HCT116 (cell line): ENCODE data around the gene SH3RF2. TPM values are rescaled to one million over a fixed set of nuclear protein-coding genes. Genes with fewer than 3 reads are reported as not detected.

Experiments
- ATAC-seq: fragments of 200-7000 bp; cut with Tn5 transposase; 2 replicates; pipeline ENCODE4 v1.9.1; 2020; ENCODE audit warnings: mild to moderate bottlenecking, moderate library complexity
- BruUV-seq: library from RNA; stranded (reverse); fragments of 400-500 nt; replicated peaks from 2 replicates; lab custom pipeline; 2021; lab: Mats Ljungman, UMichigan
- CTCF ChIA-PET: fragments of 300-600 bp; sonication (Branson Sonifier 250); formaldehyde crosslinking; loops from one replicate; lab custom pipeline; 2021; ENCODE audit warnings: antibody characterized with exemption; lab: Charles Lee
- POLR2A ChIA-PET: fragments of 300-600, 350-600 bp; sonication (Branson Sonifier 250); formaldehyde crosslinking; loops from one replicate; lab custom pipeline; 2021; ENCODE audit warnings: antibody characterized with exemption; lab: Charles Lee
- RAD21 ChIA-PET, 2 experiments: fragments of 300-600 bp; sonication (Branson Sonifier 250); formaldehyde crosslinking; loops; one replicate each; lab custom pipeline; 2023; ENCODE audit warnings: low total read pairs in 2 of 2; ENCODE audit not compliant: uncharacterized antibody in 2 of 2, unreplicated experiment in 2 of 2, low non-redundant PET in 1 of 2; lab: Charles Lee
- DNase-seq: peaks from one replicate; pipeline ENCODE4 v3.0.0-alpha.2; 2010; ENCODE audit warnings: low read depth, low spot score
- H2AFZ ChIP-seq: fragments of 200-600 bp; shearing (Covaris generic), sonication (generic); 2 replicates; pipeline ENCODE4 v1.6.1; 2017; ENCODE audit warnings: low read depth, mixed run types, mixed read lengths, antibody characterized with exemption, low read length; ENCODE audit not compliant: poor library complexity, severe bottlenecking
- H3K27ac ChIP-seq: 2 replicates; pipeline ENCODE4 v1.5.1; 2012; ENCODE audit warnings: low read depth, low read length
- H3K27me3 ChIP-seq: fragments of 200-600 bp; sonication (generic); 2 replicates; pipeline ENCODE4 v1.6.1; 2016; ENCODE audit warnings: mixed run types, low read length, mixed read lengths; ENCODE audit not compliant: insufficient read depth
- H3K36me3 ChIP-seq, 2 experiments: fragments of 200-500 bp in 1 of 2; fragments of 200-600 bp in 1 of 2; sonication (Bioruptor generic) in 1 of 2; sonication (generic) in 1 of 2; 2 replicates each; pipeline versions ENCODE4 v1.5.1 to v1.6.1; 2014 to 2016; ENCODE audit warnings: low read length in 2 of 2, inconsistent platforms in 1 of 2, mixed read lengths in 1 of 2, mixed run types in 1 of 2; ENCODE audit not compliant: insufficient read depth in 2 of 2, control insufficient read depth in 1 of 2
- H3K4me1 ChIP-seq, 2 experiments: fragments of 200-600 bp in 1 of 2; sonication (generic) in 1 of 2; 2 replicates each; pipeline versions ENCODE4 v1.5.1 to v1.6.1; 2012 to 2017; ENCODE audit warnings: low read length in 2 of 2, inconsistent platforms in 1 of 2, mild to moderate bottlenecking in 1 of 2, mixed read lengths in 1 of 2, mixed run types in 1 of 2, moderate library complexity in 1 of 2; ENCODE audit not compliant: insufficient read depth in 2 of 2, control insufficient read depth in 1 of 2
- H3K4me2 ChIP-seq: fragments of 200-600 bp; sonication (generic); 2 replicates; pipeline ENCODE4 v1.6.1; 2017; ENCODE audit warnings: mixed run types, low read length, mixed read lengths
- H3K4me3 ChIP-seq, 2 experiments: fragments of 200-600 bp in 1 of 2; sonication (generic) in 1 of 2; replicated peaks in 1 of 2; 2 replicates each; pipeline ENCODE4 v1.5.1; 2011 to 2016; ENCODE audit warnings: low read length in 2 of 2, control low read depth in 1 of 2, low read depth in 1 of 2, mild to moderate bottlenecking in 1 of 2, mixed read lengths in 1 of 2, mixed run types in 1 of 2
- H3K79me2 ChIP-seq: fragments of 200-600 bp; sonication (generic); 2 replicates; pipeline ENCODE4 v1.6.1; 2017; ENCODE audit warnings: mild to moderate bottlenecking, mixed run types, low read length, moderate library complexity, mixed read lengths; ENCODE audit not compliant: insufficient read depth
- H3K9ac ChIP-seq: fragments of 200-600 bp; sonication (generic); 2 replicates; pipeline ENCODE4 v1.6.1; 2016; ENCODE audit warnings: low read length, mixed read lengths
- H3K9me2 ChIP-seq: fragments of 200-600 bp; sonication (generic), shearing (Covaris generic); 2 replicates; pipeline ENCODE4 v1.6.1; 2017; ENCODE audit warnings: mixed run types, mild to moderate bottlenecking, moderate library complexity; ENCODE audit not compliant: insufficient read depth
- H3K9me3 ChIP-seq, 2 experiments: fragments of 200-500 bp in 1 of 2; fragments of 200-600 bp in 1 of 2; sonication (Bioruptor generic) in 1 of 2; sonication (generic) in 1 of 2; 2 replicates each; pipeline ENCODE4 v1.6.1; 2014 to 2017; ENCODE audit warnings: low read length in 2 of 2, mixed read lengths in 2 of 2, inconsistent platforms in 1 of 2, low read depth in 1 of 2, mild to moderate bottlenecking in 1 of 2, mixed run types in 1 of 2, moderate library complexity in 1 of 2; ENCODE audit not compliant: control insufficient read depth in 1 of 2, insufficient read depth in 1 of 2
- H4K20me1 ChIP-seq: fragments of 200-600 bp; sonication (generic), shearing (Covaris generic); 2 replicates; pipeline ENCODE4 v1.6.1; 2017; ENCODE audit warnings: mixed run types, mild to moderate bottlenecking, moderate library complexity; ENCODE audit not compliant: insufficient read depth
- CBX3 ChIP-seq: IDR thresholded peaks from 2 replicates; pipeline ENCODE4 v1.6.1; 2012; ENCODE audit warnings: low read depth
- CEBPB ChIP-seq: IDR thresholded peaks from 2 replicates; pipeline ENCODE4 v1.6.1; 2012; ENCODE audit warnings: low read depth
- CTCF ChIP-seq, 3 experiments: fragments of 200-600 bp in 1 of 3; sonication (generic) in 1 of 3; IDR thresholded peaks in 2 of 3; conservative IDR thresholded peaks in 1 of 3; 2 replicates each; pipeline ENCODE4 v1.5.1; 2012 to 2017; ENCODE audit warnings: low read depth in 2 of 3, low read length in 2 of 3, antibody characterized with exemption in 1 of 3, borderline replicate concordance in 1 of 3, control low read depth in 1 of 3, mild to moderate bottlenecking in 1 of 3, mixed read lengths in 1 of 3, mixed run types in 1 of 3, moderate library complexity in 1 of 3; ENCODE audit not compliant: insufficient read depth in 1 of 3
- EGR1 ChIP-seq: IDR thresholded peaks from 2 replicates; pipeline ENCODE4 v1.6.1; 2012; ENCODE audit warnings: low read depth
- ELF1 ChIP-seq: IDR thresholded peaks from 2 replicates; pipeline ENCODE4 v1.6.1; 2012; ENCODE audit warnings: low read depth, borderline replicate concordance
- EZH2 ChIP-seq: fragments of 200-600 bp; sonication (generic); IDR thresholded peaks from 2 replicates; pipeline ENCODE4 v1.6.1; 2017; ENCODE audit warnings: antibody characterized with exemption, mixed run types
- EZH2phosphoT487 ChIP-seq: fragments of 200-600 bp; IDR thresholded peaks from 2 replicates; pipeline ENCODE4 v1.6.1; 2018; ENCODE audit warnings: antibody characterized with exemption, borderline replicate concordance
- FOSL1 ChIP-seq: IDR thresholded peaks from 2 replicates; pipeline ENCODE4 v1.6.1; 2012; ENCODE audit warnings: low read depth
- JUND ChIP-seq: IDR thresholded peaks from 2 replicates; pipeline ENCODE4 v1.6.1; 2012
- MAX ChIP-seq: IDR thresholded peaks from 2 replicates; pipeline ENCODE4 v1.6.1; 2012
- POLR2A ChIP-seq: IDR thresholded peaks from 2 replicates; pipeline ENCODE4 v1.7.0; 2011; ENCODE audit warnings: borderline replicate concordance; ENCODE audit not compliant: insufficient read depth, insufficient read length; ENCODE audit errors: extremely low read depth
- RAD21 ChIP-seq: IDR thresholded peaks from 2 replicates; pipeline ENCODE4 v1.6.1; 2012; ENCODE audit warnings: low read depth, mild to moderate bottlenecking
- REST ChIP-seq: IDR thresholded peaks from 2 replicates; pipeline ENCODE4 v1.6.1; 2012; ENCODE audit warnings: low read depth
- SIN3A ChIP-seq: IDR thresholded peaks from 2 replicates; pipeline ENCODE4 v1.6.1; 2012; ENCODE audit warnings: low read depth
- SP1 ChIP-seq: IDR thresholded peaks from 2 replicates; pipeline ENCODE4 v1.6.1; 2012; ENCODE audit warnings: low read depth
- SRF ChIP-seq: IDR thresholded peaks from 2 replicates; pipeline ENCODE4 v1.6.1; 2012; ENCODE audit warnings: low read depth
- YY1 ChIP-seq: IDR thresholded peaks from 2 replicates; pipeline ENCODE4 v1.6.1; 2011; ENCODE audit warnings: low read length, low read depth, moderate library complexity, mild to moderate bottlenecking; ENCODE audit not compliant: insufficient replicate concordance; ENCODE audit errors: extremely low read depth
- ZBTB33 ChIP-seq: IDR thresholded peaks from 2 replicates; pipeline ENCODE4 v1.6.1; 2011; ENCODE audit warnings: mild to moderate bottlenecking, low read length, moderate library complexity; ENCODE audit not compliant: insufficient replicate concordance; ENCODE audit errors: extremely low read depth
- ZNF274 ChIP-seq: fragments of 200-500 bp; sonication (Bioruptor generic); IDR thresholded peaks from 2 replicates; pipeline ENCODE4 v1.6.1; 2014; ENCODE audit warnings: mild to moderate bottlenecking, low read depth, low read length, inconsistent platforms
- intact Hi-C: fragments of 100-400 bp; cut with micrococcal nuclease; formaldehyde crosslinking; loops from 2 replicates; pipeline ENCODE4 v1.10.0; 2022
- total RNA-seq: library from RNA; stranded (reverse); gene quantifications from one replicate; pipeline ENCODE4 v1.2.1, GENCODE V29; 2021; ENCODE audit not compliant: unreplicated experiment

The SH3RF2 gene
- total RNA-seq, 1 experiment from 2014 or later, result 14.3 TPM

GRCh38 chr5:146066968-146067367, 130.6 kb downstream of the SH3RF2 start:
- TF ChIP-seq RAD21, result no peak
- TF ChIP-seq ELF1, result no peak
- no peak for TF ChIP-seq FOSL1
- TF ChIP-seq SRF, result no peak
- no peak for TF ChIP-seq CBX3
- TF ChIP-seq EGR1, result no peak
- TF ChIP-seq POLR2A, result no peak
- no peak for TF ChIP-seq CTCF (IDR thresholded peaks at IDR 0.05 in 2 of 3, conservative IDR thresholded peaks at IDR 0.05 in 1 of 3; ENCODE audit: borderline replicate concordance in 1 of 3, insufficient read depth in 1 of 3, low read depth in 2 of 3, low read length in 2 of 3)
- TF ChIP-seq REST, result no peak
- no peak for TF ChIP-seq EZH2
- TF ChIP-seq ZBTB33, result no peak
- no peak for TF ChIP-seq ZNF274
- TF ChIP-seq SIN3A, result no peak
- no peak for TF ChIP-seq CEBPB
- no peak for TF ChIP-seq YY1
- no peak for TF ChIP-seq JUND
- TF ChIP-seq SP1, result no peak
- TF ChIP-seq MAX, result no peak
- no peak for TF ChIP-seq EZH2phosphoT487
- no peak for ATAC-seq
- no TSS peak for BruUV-seq
- H3K4me3 ChIP-seq, result no peak overlapping the region
- no peak overlapping the region for H2AFZ ChIP-seq
- H3K27ac ChIP-seq, result no peak overlapping the region
- no peaks in the 10 kb centered on the region for H3K4me1 ChIP-seq
- no peak overlapping the region for H3K4me2 ChIP-seq
- H4K20me1 ChIP-seq, result no peaks in the 10 kb centered on the region
- CTCF ChIA-PET, result no interaction called here
- H3K79me2 ChIP-seq, result no peaks in the 10 kb centered on the region
- no peak overlapping the region for H3K9ac ChIP-seq
- no peak for DNase-seq
- H3K9me3 ChIP-seq, result no peaks in the 10 kb centered on the region
- H3K9me2 ChIP-seq, result no peaks in the 10 kb centered on the region
- RAD21 ChIA-PET, result no interaction called here
- H3K27me3 ChIP-seq, result no peaks in the 10 kb centered on the region
- 0 out of 4 replicates have a peak, but pooled peaks cover 0 to 3% of the 10 kb centered on the region in 2 experiments for H3K36me3 ChIP-seq
- POLR2A ChIA-PET, result no interaction called here
- intact Hi-C loops, result no loop called here
